ENCODE data around the gene GNG2.
"Not testable (repeated sequence)": the region's sequence is repeated elsewhere in the genome, so short reads cannot be mapped to it uniquely, and the experiment has no call there.

Gene GNG2

DNA sequence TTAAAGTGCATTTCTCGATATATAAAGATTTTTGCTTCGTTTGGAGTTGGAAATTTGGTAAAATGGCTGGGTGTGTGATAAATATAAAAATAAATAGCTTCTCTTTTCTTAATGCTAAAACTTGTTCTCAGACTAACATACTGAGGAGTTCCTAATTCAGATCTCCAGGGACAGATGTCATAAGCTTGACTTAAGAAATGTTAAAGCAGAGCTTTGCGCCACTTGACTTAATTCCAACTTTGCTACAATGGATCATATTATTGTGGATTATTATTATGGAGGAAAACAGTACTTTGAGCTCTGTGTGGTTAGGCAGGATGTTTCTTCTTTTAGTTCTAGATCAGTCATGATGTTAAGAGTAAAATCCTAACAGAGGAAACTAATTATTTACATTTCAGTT, 33.8 kb downstream of the GNG2 start:
- no peak overlapping the region for H3K4me3 ChIP-seq (ENCODE audit: low read depth, low read length)
- no peaks in the 10 kb centered on the region for H3K9me3 ChIP-seq (ENCODE audit: severe bottlenecking)
- H3K27me3 ChIP-seq (ENCODE audit: insufficient read depth, low read depth, severe bottlenecking): no peaks in the 10 kb centered on the region
- no peak overlapping the region for H3K27ac ChIP-seq
- TF ChIP-seq, protein P1, sequence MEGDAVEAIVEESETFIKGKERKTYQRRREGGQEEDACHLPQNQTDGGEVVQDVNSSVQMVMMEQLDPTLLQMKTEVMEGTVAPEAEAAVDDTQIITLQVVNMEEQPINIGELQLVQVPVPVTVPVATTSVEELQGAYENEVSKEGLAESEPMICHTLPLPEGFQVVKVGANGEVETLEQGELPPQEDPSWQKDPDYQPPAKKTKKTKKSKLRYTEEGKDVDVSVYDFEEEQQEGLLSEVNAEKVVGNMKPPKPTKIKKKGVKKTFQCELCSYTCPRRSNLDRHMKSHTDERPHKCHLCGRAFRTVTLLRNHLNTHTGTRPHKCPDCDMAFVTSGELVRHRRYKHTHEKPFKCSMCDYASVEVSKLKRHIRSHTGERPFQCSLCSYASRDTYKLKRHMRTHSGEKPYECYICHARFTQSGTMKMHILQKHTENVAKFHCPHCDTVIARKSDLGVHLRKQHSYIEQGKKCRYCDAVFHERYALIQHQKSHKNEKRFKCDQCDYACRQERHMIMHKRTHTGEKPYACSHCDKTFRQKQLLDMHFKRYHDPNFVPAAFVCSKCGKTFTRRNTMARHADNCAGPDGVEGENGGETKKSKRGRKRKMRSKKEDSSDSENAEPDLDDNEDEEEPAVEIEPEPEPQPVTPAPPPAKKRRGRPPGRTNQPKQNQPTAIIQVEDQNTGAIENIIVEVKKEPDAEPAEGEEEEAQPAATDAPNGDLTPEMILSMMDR (IDR thresholded peaks at IDR 0.05; ENCODE audit: low read depth, low read length): no peak
- H3K36me3 ChIP-seq: no peaks in the 10 kb centered on the region
- no peak for DNase-seq

- Histone ChIP-seq H3K9me3 (ENCODE audit: severe bottlenecking) (no peaks in the 10 kb centered on the region), H3K36me3 (no peaks in the 10 kb centered on the region), H3K4me3 (ENCODE audit: low read depth, low read length) (no peak overlapping the region), H3K27ac (no peak overlapping the region), H3K27me3 (ENCODE audit: insufficient read depth, low read depth, severe bottlenecking) (no peaks in the 10 kb centered on the region)
- TF ChIP-seq, protein P1 (IDR thresholded peaks at IDR 0.05; ENCODE audit: low read depth, low read length): no peak
- no peak for DNase-seq
These were observed 35.0 kb downstream of the GNG2 start for GRCh38 chr14:51895375-51895774.

- Histone ChIP-seq H3K4me3 (ENCODE audit: low read depth, low read length) (no peak overlapping the region), H3K27me3 (ENCODE audit: insufficient read depth, low read depth, severe bottlenecking) (no peaks in the 10 kb centered on the region), H3K27ac (no peak overlapping the region), H3K36me3 (no peaks in the 10 kb centered on the region), H3K9me3 (ENCODE audit: severe bottlenecking) (no peaks in the 10 kb centered on the region)
- DNase-seq: no peak
- TF ChIP-seq, protein P1 (IDR thresholded peaks at IDR 0.05; ENCODE audit: low read depth, low read length): no peak
These were observed 37.5 kb downstream of the GNG2 start for GRCh38 chr14:51897791-51898355.

- DNase-seq: no peak
- TF ChIP-seq, protein P1 (IDR thresholded peaks at IDR 0.05; ENCODE audit: low read depth, low read length): no peak
These were observed 41.1 kb downstream of the GNG2 start for GRCh38 chr14:51901475-51902024.

GRCh38 chr14:51905656-51906121, 45.3 kb downstream of the GNG2 start:
- H3K4me3 ChIP-seq (ENCODE audit: low read depth, low read length); H3K27me3 ChIP-seq (ENCODE audit: insufficient read depth, low read depth, severe bottlenecking); H3K27ac ChIP-seq; H3K9me3 ChIP-seq (ENCODE audit: severe bottlenecking); DNase-seq; H3K36me3 ChIP-seq: not testable (repeated sequence)

More at GRCh38 chr14:51901475-51902024, 41.1 kb downstream of the GNG2 start:
- Histone ChIP-seq H3K36me3 (no peaks in the 10 kb centered on the region), H3K27me3 (ENCODE audit: insufficient read depth, low read depth, severe bottlenecking) (no peaks in the 10 kb centered on the region), H3K9me3 (ENCODE audit: severe bottlenecking) (no peaks in the 10 kb centered on the region), H3K27ac (no peak overlapping the region), H3K4me3 (ENCODE audit: low read depth, low read length) (no peak overlapping the region)

DNA sequence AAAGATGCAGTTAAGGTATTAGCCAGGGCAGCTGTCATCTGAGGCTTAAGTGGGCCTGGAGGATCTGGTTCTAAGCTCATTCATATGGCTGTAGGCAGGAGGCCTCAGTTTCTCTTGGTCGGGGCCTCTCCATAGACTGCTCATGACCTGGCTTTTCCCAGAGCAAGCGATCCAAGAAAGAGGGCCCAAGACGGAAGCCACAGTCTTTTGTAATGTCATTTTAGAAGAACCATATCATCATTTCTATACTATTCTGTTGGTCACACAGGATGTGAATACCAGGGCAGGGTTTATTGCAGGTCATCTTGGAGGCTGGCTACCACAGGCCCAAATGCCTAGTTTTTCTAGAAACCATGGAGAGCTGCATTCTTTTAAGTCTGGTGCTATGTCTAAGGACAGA, 47.7 kb downstream of the GNG2 start:
- H3K27ac ChIP-seq: no peak overlapping the region
- TF ChIP-seq, protein P1 (IDR thresholded peaks at IDR 0.05; ENCODE audit: low read depth, low read length): no peak
- H3K36me3 ChIP-seq: no peaks in the 10 kb centered on the region
- no peaks in the 10 kb centered on the region for H3K27me3 ChIP-seq (ENCODE audit: insufficient read depth, low read depth, severe bottlenecking)
- H3K4me3 ChIP-seq (ENCODE audit: low read depth, low read length): no peak overlapping the region
- DNase-seq: no peak
- H3K9me3 ChIP-seq (ENCODE audit: severe bottlenecking): peaks cover 3% of the 10 kb centered on the region

All from WERI-Rb-1 (cell line).